Mucosa of stomach (tissue), 1 donor: ENCODE results near the gene VPS37B.
"Not testable (repeated sequence)": the region's sequence is repeated elsewhere in the genome, so short reads cannot be mapped to it uniquely, and the experiment has no call there.

Source experiments
- H3K27me3 ChIP-seq: one replicate; pipeline ENCODE4 v1.7.0; 2013; ENCODE audit warnings: mild to moderate bottlenecking, low read length; ENCODE audit not compliant: control insufficient read depth, insufficient read depth
- H3K36me3 ChIP-seq: one replicate; pipeline ENCODE4 v1.7.0; 2013; ENCODE audit warnings: low read length; ENCODE audit not compliant: control insufficient read depth, insufficient read depth
- H3K4me1 ChIP-seq: one replicate; pipeline ENCODE4 v1.7.0; 2013; ENCODE audit warnings: mild to moderate bottlenecking, low read length; ENCODE audit not compliant: control insufficient read depth, insufficient read depth
- H3K4me3 ChIP-seq: one replicate; pipeline ENCODE4 v1.7.0; 2013; ENCODE audit warnings: low read length
- H3K9ac ChIP-seq: one replicate; pipeline ENCODE4 v1.7.0; 2013; ENCODE audit warnings: mild to moderate bottlenecking, low read length, moderate library complexity
- H3K9me3 ChIP-seq: one replicate; pipeline ENCODE4 v1.7.0; 2013; ENCODE audit warnings: mild to moderate bottlenecking, low read length, moderate library complexity; ENCODE audit not compliant: control insufficient read depth
- donor health status: Pancreatic carcinoma.

The VPS37B gene

DNA sequence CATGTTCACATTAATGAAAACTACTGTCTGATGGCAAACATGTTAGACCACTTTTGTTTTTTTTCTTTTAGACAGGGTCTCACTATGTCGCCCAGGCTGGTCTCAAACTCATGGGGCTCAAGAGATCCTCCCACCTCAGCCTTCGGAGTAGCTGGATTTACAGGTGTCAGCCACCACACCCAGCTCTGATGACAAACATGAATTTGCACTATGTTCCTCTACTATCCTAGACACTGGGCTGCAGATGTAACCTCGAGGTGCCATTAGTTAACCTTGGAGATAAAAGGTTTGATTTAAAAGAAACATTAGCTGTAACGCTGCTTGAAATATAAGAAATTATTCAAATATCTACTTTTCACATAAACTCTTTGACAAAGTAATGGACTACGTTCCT lies 8.1 kb downstream of the VPS37B start:
- H3K27me3 ChIP-seq = no peaks in the 10 kb centered on the region
- H3K4me1 ChIP-seq = peaks cover 76% of the 10 kb centered on the region
- H3K36me3 ChIP-seq = no peaks in the 10 kb centered on the region
- peak overlapping the region; percentile 64 for H3K9ac ChIP-seq
- no peak overlapping the region for H3K4me3 ChIP-seq
- no peaks in the 10 kb centered on the region for H3K9me3 ChIP-seq

DNA sequence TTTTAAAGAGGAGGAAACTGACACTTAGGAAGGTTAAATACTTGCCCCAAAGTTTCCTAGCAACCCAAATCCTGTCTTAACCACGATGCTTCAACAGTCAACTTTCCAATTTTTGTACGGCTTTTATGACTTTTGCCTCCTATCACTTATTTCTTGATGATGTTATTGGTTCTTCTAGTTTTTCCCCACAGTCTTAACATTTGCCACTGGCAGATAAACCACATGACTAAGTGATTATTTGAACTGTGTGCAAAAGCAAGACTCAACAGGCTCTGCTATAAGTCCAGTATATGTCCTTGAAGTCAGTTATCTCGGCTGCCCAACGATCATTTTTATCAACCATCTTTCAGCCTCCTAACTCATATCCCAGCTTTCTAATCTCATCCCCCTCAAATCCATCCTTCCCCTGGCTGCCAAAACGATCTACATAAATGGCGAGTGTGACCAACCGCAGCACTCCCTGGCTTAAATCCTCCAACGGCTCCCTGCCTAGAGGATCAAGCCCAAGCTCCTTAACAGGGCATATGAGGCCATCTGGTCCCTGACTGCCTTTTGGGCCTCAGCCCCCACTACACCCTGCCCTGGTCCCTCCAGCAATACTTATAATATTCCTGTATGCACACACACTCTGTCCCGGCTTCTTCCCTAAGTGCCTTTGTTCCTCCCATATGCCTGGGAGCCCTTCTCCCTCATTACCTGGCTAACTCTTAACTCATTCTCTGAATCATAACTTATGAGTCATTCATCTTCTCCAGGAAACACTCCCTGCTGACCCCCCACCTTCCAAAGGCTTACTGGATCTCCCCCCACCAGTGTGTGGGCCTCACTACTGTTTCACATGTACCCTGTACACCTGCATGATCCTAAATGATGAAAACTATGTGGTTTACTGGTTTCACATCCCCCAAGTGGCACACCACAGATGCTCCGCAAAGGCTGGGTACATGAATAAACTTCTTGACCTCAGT lies 8.8 kb downstream of the VPS37B start:
- H3K27me3 ChIP-seq = no peaks in the 10 kb centered on the region
- no peak overlapping the region for H3K4me3 ChIP-seq
- H3K9ac ChIP-seq = peak overlapping the region; percentile 64
- H3K36me3 ChIP-seq = no peaks in the 10 kb centered on the region
- H3K4me1 ChIP-seq = peaks cover 69% of the 10 kb centered on the region
- no peaks in the 10 kb centered on the region for H3K9me3 ChIP-seq

DNA sequence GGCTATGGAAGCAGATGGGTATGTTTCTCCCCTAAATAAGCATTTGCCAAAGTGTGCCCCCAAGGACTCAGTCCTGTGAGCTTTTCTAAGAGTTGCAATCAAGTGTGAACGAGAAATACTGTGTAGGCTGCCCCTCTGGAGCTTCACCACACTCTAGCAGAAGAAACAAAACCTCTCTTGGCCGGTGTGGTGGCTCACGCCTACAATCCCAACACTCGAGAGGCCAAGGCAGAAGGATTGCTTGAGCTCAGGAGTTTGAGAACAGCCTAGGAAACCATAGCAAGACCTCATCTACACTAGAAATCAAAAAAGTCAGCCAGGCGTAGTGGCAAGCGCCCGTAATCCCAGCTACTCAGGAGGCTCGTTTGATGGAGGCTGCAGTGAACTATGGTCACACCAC lies 9.8 kb downstream of the VPS37B start:
- Histone ChIP-seq H3K4me3 (no peak overlapping the region), H3K9me3 (no peaks in the 10 kb centered on the region), H3K4me1 (peaks cover 66% of the 10 kb centered on the region), H3K9ac (no peak overlapping the region), H3K27me3 (no peaks in the 10 kb centered on the region), H3K36me3 (no peaks in the 10 kb centered on the region)

DNA sequence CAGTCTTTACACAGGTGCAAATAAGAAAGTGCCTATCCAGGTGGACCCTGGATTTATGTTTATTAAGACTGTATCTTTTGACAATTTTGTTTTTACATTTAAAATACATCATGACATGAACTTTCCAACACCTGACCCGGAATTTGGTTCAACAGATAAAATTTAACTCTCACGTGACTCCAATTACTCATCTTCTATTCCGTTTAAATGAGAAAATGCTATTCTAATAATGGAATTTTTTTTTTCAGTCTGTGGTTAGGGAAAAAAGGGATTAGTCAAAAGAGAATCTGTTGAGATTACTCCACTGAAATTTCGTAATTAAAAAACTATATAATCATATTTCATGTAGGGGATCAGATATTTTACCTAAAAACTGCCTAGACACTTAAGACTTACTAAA lies 11.1 kb downstream of the VPS37B start:
- H3K4me3 ChIP-seq = no peak overlapping the region
- no peaks in the 10 kb centered on the region for H3K36me3 ChIP-seq
- H3K9ac ChIP-seq = no peak overlapping the region
- no peaks in the 10 kb centered on the region for H3K27me3 ChIP-seq
- H3K9me3 ChIP-seq = no peaks in the 10 kb centered on the region
- peaks cover 66% of the 10 kb centered on the region for H3K4me1 ChIP-seq

DNA sequence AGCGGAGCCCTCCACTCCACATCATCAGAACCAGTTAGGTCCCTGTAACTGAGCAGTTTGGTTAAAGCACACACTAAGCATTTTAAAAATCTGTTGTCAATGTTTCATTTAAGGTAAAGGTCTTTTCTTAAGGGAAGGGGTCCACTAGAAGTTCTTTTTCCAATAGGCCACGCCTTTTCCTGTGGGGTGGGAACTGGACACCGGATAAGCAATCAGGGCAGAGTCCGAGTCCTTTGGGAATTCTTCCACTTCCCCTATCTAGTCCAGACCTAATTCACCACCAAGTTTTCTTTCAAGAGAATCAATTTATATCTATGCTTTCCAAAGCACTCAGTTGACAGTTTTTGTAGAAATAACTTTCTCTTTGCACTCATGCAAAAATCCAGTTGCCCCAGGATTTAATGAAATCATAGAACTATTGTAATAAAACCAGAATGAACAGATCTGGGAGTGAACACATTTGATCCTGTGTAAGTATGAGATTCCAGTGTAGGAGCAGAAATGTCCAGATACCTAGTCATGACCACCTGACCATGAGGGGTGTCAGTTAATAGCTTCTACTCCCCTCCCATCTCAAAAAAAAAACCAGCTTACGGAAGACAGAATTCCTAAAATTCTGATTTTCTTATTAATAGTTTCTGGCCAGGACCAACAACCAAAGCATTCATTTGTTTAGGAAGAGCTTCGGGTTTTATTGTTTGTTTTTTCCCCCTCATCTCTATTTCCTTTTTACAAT lies 11.7 kb downstream of the VPS37B start:
- Histone ChIP-seq H3K9me3 (no peaks in the 10 kb centered on the region), H3K27me3 (no peaks in the 10 kb centered on the region), H3K4me3 (no peak overlapping the region), H3K36me3 (no peaks in the 10 kb centered on the region), H3K9ac (no peak overlapping the region), H3K4me1 (peaks cover 66% of the 10 kb centered on the region)

DNA sequence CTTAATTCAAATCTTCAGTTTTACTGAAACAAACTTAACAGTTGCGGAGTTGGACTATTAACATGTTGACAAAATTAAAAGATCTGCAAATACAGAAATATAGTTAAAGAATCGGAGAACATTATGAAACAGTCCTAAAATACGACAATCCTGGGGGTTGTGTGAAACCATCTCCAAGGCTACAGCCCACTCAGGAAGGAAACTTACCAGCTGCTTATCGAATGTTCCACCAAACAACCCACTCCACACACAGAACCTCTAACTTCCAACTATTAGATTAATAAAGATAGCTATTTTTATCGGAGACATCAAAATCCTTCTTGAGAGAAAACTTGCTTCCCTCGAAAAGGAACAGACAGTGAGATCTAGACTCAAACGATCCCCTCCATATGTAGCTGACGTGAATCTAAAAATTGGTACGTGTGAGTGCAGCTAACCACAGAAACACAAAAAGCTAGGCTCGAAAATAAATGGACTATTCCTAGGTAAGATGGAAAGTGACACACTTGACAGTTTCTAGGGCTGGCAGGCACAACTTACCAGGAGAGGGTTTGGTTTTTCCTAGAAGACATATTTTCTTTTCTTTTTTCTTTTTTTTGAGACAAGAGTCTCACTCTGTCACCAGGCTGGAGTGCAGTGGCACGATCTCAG lies 12.9 kb downstream of the VPS37B start:
- Histone ChIP-seq H3K27me3 (no peaks in the 10 kb centered on the region), H3K4me1 (peaks cover 62% of the 10 kb centered on the region), H3K9ac (no peak overlapping the region), H3K9me3 (no peaks in the 10 kb centered on the region), H3K36me3 (no peaks in the 10 kb centered on the region), H3K4me3 (no peak overlapping the region)

DNA sequence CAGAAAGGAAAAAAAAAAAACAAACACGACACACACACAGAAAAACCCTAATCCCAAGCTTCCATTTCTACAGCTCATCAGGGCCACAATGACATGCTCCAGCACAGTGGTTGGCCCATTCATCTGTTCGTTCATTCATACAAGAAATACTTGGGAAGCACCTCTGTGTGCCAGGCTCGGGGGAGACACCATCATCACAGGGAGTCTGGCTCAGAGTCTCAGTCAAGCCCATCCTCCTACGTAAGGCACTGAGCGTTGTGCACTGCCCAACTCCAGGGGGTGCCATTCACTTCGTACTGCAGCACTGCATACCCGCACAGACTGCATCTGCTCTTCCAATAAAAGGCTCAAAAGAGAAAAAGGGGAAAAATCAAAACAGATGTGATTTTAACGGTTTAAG lies 15.3 kb downstream of the VPS37B start:
- Histone ChIP-seq H3K27me3 (no peaks in the 10 kb centered on the region), H3K9ac (no peak overlapping the region), H3K4me3 (no peak overlapping the region), H3K4me1 (peaks cover 44% of the 10 kb centered on the region), H3K9me3 (no peaks in the 10 kb centered on the region), H3K36me3 (no peaks in the 10 kb centered on the region)

DNA sequence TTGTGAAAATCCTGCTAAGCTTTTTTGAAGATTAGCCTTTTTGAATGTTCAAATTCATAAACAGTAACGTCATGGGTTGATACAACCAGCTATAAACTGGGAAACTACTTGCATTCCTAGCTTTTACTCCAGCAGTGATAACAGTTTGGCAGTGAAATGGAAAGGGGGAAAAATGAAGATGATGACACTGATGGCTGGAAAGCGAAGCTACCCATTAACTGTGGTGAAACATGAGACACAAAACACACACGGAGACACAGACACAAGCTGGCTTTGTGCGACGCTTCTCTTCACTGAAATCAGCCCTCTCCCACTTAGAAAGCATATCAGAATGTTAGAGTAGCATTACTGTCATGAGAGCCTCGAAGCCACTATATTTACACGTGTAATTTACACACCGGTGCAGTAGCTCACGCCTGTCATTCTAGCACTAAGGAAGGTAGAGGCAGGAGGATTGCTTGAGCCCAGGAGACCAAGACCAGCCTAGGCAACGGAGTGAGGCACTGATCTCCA lies 15.7 kb downstream of the VPS37B start:
- Histone ChIP-seq H3K27me3 (no peaks in the 10 kb centered on the region), H3K4me1 (peaks cover 49% of the 10 kb centered on the region), H3K36me3 (no peaks in the 10 kb centered on the region), H3K9ac (no peak overlapping the region), H3K9me3 (no peaks in the 10 kb centered on the region), H3K4me3 (no peak overlapping the region)

DNA sequence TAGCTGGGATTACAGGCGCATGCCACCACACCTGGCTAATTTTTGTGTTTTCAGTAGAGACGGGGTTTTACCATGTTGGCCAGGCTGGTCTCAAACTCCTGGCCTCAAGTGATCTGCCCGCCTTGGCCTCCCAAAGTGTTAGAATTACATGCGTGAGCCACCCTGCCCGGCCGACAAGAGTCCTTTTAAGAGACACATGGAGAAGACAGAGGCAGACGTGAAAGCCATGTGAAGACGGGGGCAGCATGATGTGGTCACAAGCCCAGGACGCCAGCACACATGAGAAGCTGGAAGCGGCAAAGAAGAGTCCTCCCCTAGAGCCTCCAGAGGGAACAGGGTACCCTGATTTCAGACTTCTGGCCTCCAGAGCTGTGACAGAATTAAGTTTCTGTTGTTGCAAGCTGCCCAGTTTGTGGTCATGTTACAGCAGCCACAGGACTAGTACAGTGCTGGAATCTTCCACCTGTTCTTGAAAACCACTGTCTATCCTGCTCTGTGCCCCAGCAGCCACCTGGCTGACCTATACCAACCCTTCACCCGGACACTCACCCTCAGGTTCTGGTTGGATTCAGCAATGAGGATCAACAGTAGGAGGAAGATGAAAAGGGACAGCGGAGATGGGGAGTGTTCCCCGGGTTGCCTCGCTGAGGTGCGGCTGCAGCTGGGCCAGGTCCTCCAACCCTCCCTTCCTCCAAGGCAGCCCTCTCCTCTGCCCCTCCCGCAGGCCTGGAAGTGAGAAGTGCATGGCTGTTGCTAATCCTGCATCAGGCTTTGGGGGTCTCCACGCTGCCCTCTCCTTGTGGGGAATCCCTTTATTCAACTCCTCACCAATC lies 16.9 kb downstream of the VPS37B start:
- peaks cover 45% of the 10 kb centered on the region for H3K4me1 ChIP-seq
- H3K4me3 ChIP-seq = no peak overlapping the region
- no peaks in the 10 kb centered on the region for H3K27me3 ChIP-seq
- H3K9me3 ChIP-seq = no peaks in the 10 kb centered on the region
- H3K36me3 ChIP-seq = no peaks in the 10 kb centered on the region
- no peak overlapping the region for H3K9ac ChIP-seq

DNA sequence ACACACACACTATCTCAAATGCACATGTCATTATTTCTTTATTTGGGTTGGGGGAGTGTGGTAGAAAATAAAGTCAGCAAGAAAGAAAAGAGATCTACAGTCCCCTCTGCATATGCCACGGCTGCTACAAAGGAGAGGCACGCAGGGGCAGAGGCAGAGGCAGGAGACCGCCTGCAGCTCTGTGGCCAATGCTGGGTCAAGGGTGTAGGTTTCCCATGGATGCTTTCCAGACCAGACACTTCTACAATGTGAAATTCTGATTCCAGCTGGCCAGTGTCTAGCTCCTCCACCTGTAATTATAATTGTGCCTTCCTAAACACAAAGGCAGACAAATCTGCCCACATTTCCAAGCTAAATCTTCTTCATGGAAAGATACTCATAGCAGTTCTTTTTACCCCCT lies 19.2 kb downstream of the VPS37B start:
- H3K4me1 ChIP-seq = peaks cover 65% of the 10 kb centered on the region
- H3K4me3 ChIP-seq = no peak overlapping the region
- H3K9ac ChIP-seq = no peak overlapping the region
- no peaks in the 10 kb centered on the region for H3K36me3 ChIP-seq
- no peaks in the 10 kb centered on the region for H3K9me3 ChIP-seq
- no peaks in the 10 kb centered on the region for H3K27me3 ChIP-seq

DNA sequence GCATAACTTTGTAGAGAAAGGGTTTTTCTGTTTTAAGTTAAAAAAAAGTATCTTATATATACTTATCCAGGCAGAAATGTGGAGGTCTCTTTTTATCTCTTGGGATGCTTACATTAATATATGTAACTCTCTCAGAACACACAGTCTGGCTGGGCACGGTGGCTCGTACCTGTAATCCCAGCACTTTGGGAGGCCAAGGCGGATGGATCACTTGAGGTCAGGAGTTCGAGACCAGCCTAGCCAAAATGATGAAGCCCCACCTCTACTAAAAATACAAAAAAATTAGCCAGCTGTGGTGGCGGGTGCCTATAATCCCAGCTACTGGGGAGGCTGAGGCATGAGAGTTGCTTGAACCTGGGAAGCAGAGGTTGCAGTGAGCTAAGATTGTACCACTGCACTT lies 19.6 kb downstream of the VPS37B start:
- not testable (repeated sequence) for H3K27me3 ChIP-seq, H3K9ac ChIP-seq
- H3K4me1 ChIP-seq = peaks cover 66% of the 10 kb centered on the region

More for the DNA sequence above, 19.6 kb downstream of the VPS37B start:
- not testable (repeated sequence) for H3K36me3 ChIP-seq, H3K9me3 ChIP-seq, H3K4me3 ChIP-seq
